ENCODE results near the gene SPDYE3. TPM values are rescaled to one million over a fixed set of nuclear protein-coding genes. Genes with fewer than 3 reads are reported as not detected.
"Not testable (repeated sequence)": the region's sequence is repeated elsewhere in the genome, so short reads cannot be mapped to it uniquely, and the experiment has no call there.

SPDYE3 gene
- total RNA-seq, 1 experiment from 2014 or later, result not detected

GRCh38 chr7:100341286-100341685, 33.8 kb downstream of the SPDYE3 start:
- H3K9me3 Mint-ChIP-seq; H4K20me1 ChIP-seq (ENCODE audit: control insufficient read depth, insufficient read depth, insufficient read length); H3K23me2 ChIP-seq (ENCODE audit: insufficient read length, low read depth, low read length, poor library complexity, severe bottlenecking); H3K9me3 ChIP-seq (ENCODE audit: control insufficient read depth, low read depth, low read length); H3K27me3 ChIP-seq (ENCODE audit: insufficient read depth, low read length); H3K79me2 ChIP-seq (ENCODE audit: insufficient read depth, low read length); H3K4me2 ChIP-seq (ENCODE audit: insufficient read depth, insufficient read length, low read length); H3K18ac ChIP-seq (ENCODE audit: insufficient read length, low read depth, low read length); H3K14ac ChIP-seq (ENCODE audit: insufficient read depth, low read length); H3K27me3 Mint-ChIP-seq (ENCODE audit: low read depth); H3K27ac ChIP-seq (ENCODE audit: insufficient read length, low read depth, low read length); H3K4me1 ChIP-seq (ENCODE audit: insufficient read depth, low read length); H4K91ac ChIP-seq (ENCODE audit: insufficient read length, low read depth, low read length); H3K56ac ChIP-seq (ENCODE audit: insufficient read length, low read depth, low read length); H3K79me1 ChIP-seq (ENCODE audit: insufficient read depth, low read depth, low read length, poor library complexity, severe bottlenecking); H2AFZ ChIP-seq (ENCODE audit: low read length); H2AK5ac ChIP-seq (ENCODE audit: insufficient read length, low read length); H3K9ac ChIP-seq (ENCODE audit: extremely low read depth, insufficient read length, low read length); H2BK12ac ChIP-seq (ENCODE audit: insufficient read length, low read depth, low read length); H2BK120ac ChIP-seq (ENCODE audit: low read depth, low read length, poor library complexity, severe bottlenecking); H3K23ac ChIP-seq (ENCODE audit: insufficient read length, low read depth, low read length); H2BK5ac ChIP-seq (ENCODE audit: insufficient read length, low read length); H4K5ac ChIP-seq (ENCODE audit: insufficient read length, low read depth, low read length); H3K4ac ChIP-seq (ENCODE audit: low read depth, low read length); H3T11ph ChIP-seq (ENCODE audit: low read length); H2BK20ac ChIP-seq (ENCODE audit: low read depth, low read length, poor library complexity, severe bottlenecking); H4K8ac ChIP-seq (replicated peaks; ENCODE audit: insufficient read length, low read depth, low read length); H2BK15ac ChIP-seq (ENCODE audit: low read depth, low read length): not testable (repeated sequence)
- Mint-ChIP-seq H3K27ac (peak overlapping the region in 2 of 3 experiments; percentile 27 to 83; a peak in 1 of 7 replicates), H3K36me3 (ENCODE audit: insufficient read depth in 1 of 3, low read depth in 3 of 3) (peaks cover 32 to 70% (median 59%) of the 10 kb centered on the region in 3 experiments), H3K4me3 (peak overlapping the region in 1 of 2 experiments; percentile 31; a peak in 1 of 5 replicates), H3K4me1 (peaks cover 9 to 12% of the 10 kb centered on the region in 2 experiments)
- peak; percentile 12 for DNase-seq
- WGBS (ENCODE audit: extremely low coverage, insufficient read length, low lambda C conversion rate), result no CpG with 5 or more reads among the region's 6 CpGs

Measured in H9 (cell line).